IMR-90 (cell line): ENCODE data around the gene LINC01488. TPM values are rescaled to one million over a fixed set of nuclear protein-coding genes. Genes with fewer than 3 reads are reported as not detected.

Source experiments
- ATAC-seq: fragments of 200-7000 bp; cut with Tn5 transposase; 2 replicates; pipeline ENCODE4 v1.9.1; 2020; ENCODE audit warnings: low read depth, mild to moderate bottlenecking, moderate library complexity
- BruUV-seq: library from RNA; stranded (reverse); fragments of 400-500 nt; replicated peaks from 2 replicates; lab custom pipeline; 2021; lab: Mats Ljungman, UMichigan
- CTCF ChIA-PET: fragments of 300-600 bp; formaldehyde crosslinking; extraction: SDS; loops from one replicate; lab custom pipeline; 2021; ENCODE audit warnings: antibody characterized with exemption; lab: Yijun Ruan, JAX
- POLR2A ChIA-PET: fragments of 300-600 bp; sonication (Branson Sonifier 250); formaldehyde crosslinking; loops from one replicate; lab custom pipeline; 2022; ENCODE audit warnings: antibody characterized with exemption; ENCODE audit not compliant: unreplicated experiment; lab: Charles Lee
- DNase-seq: peaks from one replicate; pipeline ENCODE4 v3.0.0; 2013
- H2AFZ ChIP-seq: replicated peaks from 2 replicates; pipeline ENCODE3; 2013; ENCODE audit warnings: low read length, mild to moderate bottlenecking; ENCODE audit not compliant: poor library complexity
- H2AK5ac ChIP-seq: 2 replicates; pipeline ENCODE4 v1.6.1; 2013; ENCODE audit warnings: low read depth, low read length, inconsistent platforms
- H2AK9ac ChIP-seq: replicated peaks from 2 replicates; pipeline ENCODE3; 2013; ENCODE audit warnings: mild to moderate bottlenecking, low read depth, low read length, moderate library complexity; ENCODE audit not compliant: poor library complexity
- H2BK120ac ChIP-seq: 2 replicates; pipeline ENCODE4 v1.6.1; 2013; ENCODE audit warnings: low read depth, low read length, inconsistent platforms
- H2BK15ac ChIP-seq: 3 replicates; pipeline ENCODE4 v1.6.1; 2013; ENCODE audit warnings: low read depth, low read length, inconsistent platforms
- H2BK20ac ChIP-seq: 2 replicates; pipeline ENCODE4 v1.6.1; 2013; ENCODE audit warnings: low read depth, mild to moderate bottlenecking, inconsistent platforms, low read length, moderate library complexity
- H2BK5ac ChIP-seq: 2 replicates; pipeline ENCODE4 v1.6.1; 2013; ENCODE audit warnings: mild to moderate bottlenecking, low read depth, low read length, inconsistent platforms; ENCODE audit not compliant: poor library complexity, severe bottlenecking
- H3K14ac ChIP-seq: replicated peaks from 2 replicates; pipeline ENCODE4 v1.6.1; 2013; ENCODE audit warnings: low read depth, low read length, inconsistent platforms
- H3K18ac ChIP-seq: 2 replicates; pipeline ENCODE4 v1.6.1; 2013; ENCODE audit warnings: low read depth, low read length, control low read depth
- H3K23ac ChIP-seq: 2 replicates; pipeline ENCODE4 v1.6.1; 2013; ENCODE audit warnings: low read depth, low read length, inconsistent platforms
- H3K27ac ChIP-seq: 2 replicates; pipeline ENCODE4 v1.5.1; 2013; ENCODE audit warnings: mild to moderate bottlenecking, control low read depth, low read length; ENCODE audit not compliant: insufficient read depth
- H3K27me3 ChIP-seq: 2 replicates; pipeline ENCODE4 v1.6.1; 2013; ENCODE audit warnings: low read length; ENCODE audit not compliant: control insufficient read depth, insufficient read depth
- H3K36me3 ChIP-seq: 2 replicates; pipeline ENCODE4 v1.6.1; 2013; ENCODE audit warnings: low read length, mixed read lengths; ENCODE audit not compliant: control insufficient read depth, insufficient read depth
- H3K4ac ChIP-seq: 2 replicates; pipeline ENCODE4 v1.6.1; 2013; ENCODE audit warnings: low read depth, low read length, inconsistent platforms
- H3K4me1 ChIP-seq: 2 replicates; pipeline ENCODE4 v1.6.1; 2013; ENCODE audit warnings: low read length, mixed read lengths; ENCODE audit not compliant: control insufficient read depth, insufficient read depth
- H3K4me2 ChIP-seq: 2 replicates; pipeline ENCODE4 v1.6.1; 2013; ENCODE audit warnings: low read depth, mild to moderate bottlenecking, control low read depth, low read length, moderate library complexity
- H3K4me3 ChIP-seq: 2 replicates; pipeline ENCODE4 v1.5.1; 2013; ENCODE audit warnings: low read depth, mild to moderate bottlenecking, control low read depth, low read length, moderate library complexity; ENCODE audit not compliant: insufficient read depth
- H3K56ac ChIP-seq: 2 replicates; pipeline ENCODE4 v1.6.1; 2013; ENCODE audit warnings: low read length, inconsistent platforms; ENCODE audit not compliant: insufficient read depth; ENCODE audit errors: extremely low read depth
- H3K79me1 ChIP-seq, 2 experiments: 2 replicates each; pipeline ENCODE4 v1.6.1; 2013; ENCODE audit warnings: low read length in 2 of 2, inconsistent platforms in 1 of 2, low read depth in 1 of 2
- H3K9ac ChIP-seq: 2 replicates; pipeline ENCODE4 v1.6.1; 2013; ENCODE audit warnings: low read depth, low read length, control low read depth
- H3K9me1 ChIP-seq: 2 replicates; pipeline ENCODE4 v1.6.1; 2013; ENCODE audit warnings: low read length, inconsistent platforms; ENCODE audit not compliant: insufficient read depth
- H3K9me3 ChIP-seq: 2 replicates; pipeline ENCODE4 v1.6.1; 2013; ENCODE audit warnings: low read length; ENCODE audit not compliant: control insufficient read depth, insufficient read depth
- H4K20me1 ChIP-seq: 2 replicates; pipeline ENCODE4 v1.6.1; 2013; ENCODE audit warnings: low read length, inconsistent platforms; ENCODE audit not compliant: insufficient read depth
- H4K5ac ChIP-seq: 2 replicates; pipeline ENCODE4 v1.6.1; 2013; ENCODE audit warnings: mild to moderate bottlenecking, low read depth, low read length, control low read depth
- H4K8ac ChIP-seq, 2 experiments: 2 replicates each; pipeline ENCODE4 v1.6.1; 2013; ENCODE audit warnings: low read depth in 2 of 2, low read length in 2 of 2, control low read depth in 1 of 2, inconsistent platforms in 1 of 2
- H4K91ac ChIP-seq: 2 replicates; pipeline ENCODE4 v1.6.1; 2013; ENCODE audit warnings: low read depth, low read length, inconsistent platforms; ENCODE audit not compliant: insufficient read depth
- BHLHE40 ChIP-seq: fragments of 150-350 bp; IDR thresholded peaks from 2 replicates; pipeline ENCODE4 v1.6.1; 2016; ENCODE audit warnings: mild to moderate bottlenecking, low read depth, low read length
- MXI1 ChIP-seq: IDR thresholded peaks from 2 replicates; pipeline ENCODE4 v1.6.1; 2012; ENCODE audit warnings: low read depth, mild to moderate bottlenecking, low read length, moderate library complexity, borderline replicate concordance
- NFE2L2 ChIP-seq: fragments of 150-350 bp; IDR thresholded peaks from 2 replicates; pipeline ENCODE4 v1.6.1; 2016; ENCODE audit warnings: low read depth, mild to moderate bottlenecking, low read length
- WGBS, 2 experiments: methylation state at CpG; one replicate each; pipeline versions ENCODE4 v1.1.5 to v1.1.7; 2013; ENCODE audit warnings: missing lambda C conversion rate in 2 of 2; ENCODE audit not compliant: insufficient read length in 1 of 2; ENCODE audit errors: extremely low coverage in 2 of 2; 5-methylcytosine and 5-hydroxymethylcytosine counted together
- dilution Hi-C: fragments of 300-500 bp; cut with HindIII; formaldehyde crosslinking; loops from one replicate; pipeline ENCODE4 v1.14.3; 2018; ENCODE audit warnings: low sequenced_read_pairs; ENCODE audit not compliant: unreplicated experiment
- in situ Hi-C: fragments of 300-500 bp; cut with MboI; formaldehyde crosslinking; loops from 3 replicates; pipeline ENCODE4 v1.14.3; 2019; ENCODE audit warnings: low sequenced_read_pairs, inconsistent platforms, mixed read lengths
- intact Hi-C: fragments of 100-400 bp; cut with micrococcal nuclease; formaldehyde crosslinking; loops from 2 replicates; pipeline ENCODE4 v1.10.0; 2022
- polyA plus RNA-seq, 3 experiments: library from polyadenylated mRNA; depleted of rRNA; stranded (reverse); fragments of >200 nt; gene quantifications; 2 replicates each; pipeline ENCODE4 v1.2.3, GENCODE V29; 2012; ENCODE audit warnings: low replicate concordance in 1 of 3
- total RNA-seq: library from RNA; depleted of rRNA; stranded (reverse); fragments of >200 nt; gene quantifications from 2 replicates; pipeline ENCODE4 v1.2.3, GENCODE V29; 2012

LINC01488 gene
- total and polyA plus RNA-seq, 2 of the 4 experiments (the other 2 are of a cell fraction): not detected

DNA sequence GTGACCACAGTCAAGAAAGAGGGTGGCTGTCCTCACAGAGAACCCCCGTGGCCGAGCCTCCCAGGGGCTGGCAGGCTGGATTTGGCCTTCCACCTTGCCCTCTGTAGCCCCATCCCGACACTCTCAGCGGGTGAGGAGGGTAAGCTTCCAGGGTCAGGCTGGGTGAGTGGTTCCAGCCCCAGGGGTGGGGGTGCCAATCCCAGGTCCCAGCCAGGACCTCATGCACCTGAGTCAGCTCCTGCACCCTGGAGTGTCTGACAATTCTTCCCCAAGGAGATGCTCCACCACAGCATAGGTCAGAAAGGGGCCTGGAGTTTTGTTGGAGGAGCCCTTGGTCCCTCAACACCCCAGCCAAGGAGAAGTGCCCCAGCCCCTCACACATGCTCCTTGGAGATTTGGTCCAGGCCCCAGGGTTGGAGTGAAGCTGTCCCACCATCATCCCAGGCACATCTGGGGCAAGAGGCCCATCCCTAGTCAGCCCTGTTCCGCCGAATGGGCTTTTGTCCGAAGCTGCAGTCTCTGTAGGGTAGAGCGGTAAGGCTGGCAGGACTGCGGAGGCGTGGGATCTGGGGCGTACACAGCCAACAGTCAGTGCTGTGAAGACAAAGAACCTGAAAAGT is 8.4 kb downstream of the LINC01488 start:
- H3K4me3 ChIP-seq: no peak overlapping the region
- no peak overlapping the region for H2BK20ac ChIP-seq
- no peak overlapping the region for H2AK9ac ChIP-seq
- TF ChIP-seq NFE2L2 (no peak), MXI1 (no peak), BHLHE40 (no peak)
- BruUV-seq: no TSS peak
- no peak overlapping the region for H2BK15ac ChIP-seq
- intact Hi-C loops: no loop called here
- H3K4me1 ChIP-seq: no peaks in the 10 kb centered on the region
- no peak overlapping the region for H4K8ac ChIP-seq
- no peak for ATAC-seq
- no peak overlapping the region for H3K9ac ChIP-seq
- ChIA-PET CTCF (no interaction called here), POLR2A (no interaction called here)
- H3K36me3 ChIP-seq: no peaks in the 10 kb centered on the region
- 100% methylated on average over 4 of the region's 11 CpGs; no CpG with 5 or more reads in 1 of the 2 experiments for WGBS, 2 experiments
- H2AFZ ChIP-seq: peak overlapping the region; percentile 61
- no peak overlapping the region for H2BK120ac ChIP-seq
- H4K91ac ChIP-seq: no peak overlapping the region
- H2BK5ac ChIP-seq: no peak overlapping the region
- H4K20me1 ChIP-seq: no peaks in the 10 kb centered on the region
- no peak overlapping the region for H3K56ac ChIP-seq
- H3K14ac ChIP-seq: no peak overlapping the region
- in situ Hi-C loops: no loop called here
- H3K4ac ChIP-seq: no peak overlapping the region
- H4K5ac ChIP-seq: no peak overlapping the region
- H3K4me2 ChIP-seq: no peak overlapping the region
- H2AK5ac ChIP-seq: no peak overlapping the region
- H3K27me3 ChIP-seq: peaks cover 2% of the 10 kb centered on the region; the same call in 1 of the 2 replicates
- H3K9me1 ChIP-seq: no peaks in the 10 kb centered on the region
- dilution Hi-C loops: no loop called here
- H3K23ac ChIP-seq: no peak overlapping the region
- no peaks in the 10 kb centered on the region for H3K9me3 ChIP-seq
- no peak overlapping the region for H3K27ac ChIP-seq
- no peak for DNase-seq
- no peaks in the 10 kb centered on the region for H3K79me1 ChIP-seq
- no peak overlapping the region for H3K18ac ChIP-seq
